HCT116 (cell line): ENCODE measurements around the gene GANAB.

Source experiments
- CTCF ChIP-seq, 3 experiments: fragments of 200-600 bp in 1 of 3; sonication (generic) in 1 of 3; IDR thresholded peaks in 2 of 3; conservative IDR thresholded peaks in 1 of 3; 2 replicates each; pipeline ENCODE4 v1.5.1; 2012 to 2017; ENCODE audit warnings: low read depth in 2 of 3, low read length in 2 of 3, antibody characterized with exemption in 1 of 3, borderline replicate concordance in 1 of 3, control low read depth in 1 of 3, mild to moderate bottlenecking in 1 of 3, mixed read lengths in 1 of 3, mixed run types in 1 of 3, moderate library complexity in 1 of 3; ENCODE audit not compliant: insufficient read depth in 1 of 3
- EZH2 ChIP-seq: fragments of 200-600 bp; sonication (generic); IDR thresholded peaks from 2 replicates; pipeline ENCODE4 v1.6.1; 2017; ENCODE audit warnings: antibody characterized with exemption, mixed run types
- MAX ChIP-seq: IDR thresholded peaks from 2 replicates; pipeline ENCODE4 v1.6.1; 2012
- POLR2A ChIP-seq: IDR thresholded peaks from 2 replicates; pipeline ENCODE4 v1.7.0; 2011; ENCODE audit warnings: borderline replicate concordance; ENCODE audit not compliant: insufficient read depth, insufficient read length; ENCODE audit errors: extremely low read depth
- POLR2AphosphoS5 ChIP-seq: IDR thresholded peaks from 2 replicates; pipeline ENCODE4 v1.6.1; 2011; ENCODE audit warnings: mild to moderate bottlenecking, low read depth, low read length, moderate library complexity

GRCh38 chr11:62645946-62646824, at the start of gene GANAB:
- TF ChIP-seq CTCF (IDR thresholded peaks at IDR 0.05 in 2 of 3, conservative IDR thresholded peaks at IDR 0.05 in 1 of 3; ENCODE audit: borderline replicate concordance in 1 of 3, insufficient read depth in 1 of 3, low read depth in 2 of 3, low read length in 2 of 3) (no peak), POLR2AphosphoS5 (peak; percentile 98), MAX (peak; percentile 66), POLR2A (peak; percentile 83), EZH2 (no peak)
